Right forelimb (tissue), 1 donor: Measurements from ENCODE around the gene TMEM40.
"Not testable (repeated sequence)": the region's sequence is repeated elsewhere in the genome, so short reads cannot be mapped to it uniquely, and the experiment has no call there.

Experiments used
- DNase-seq: peaks from one replicate; pipeline ENCODE4 v3.0.0-alpha.2; 2018

Gene TMEM40

GRCh38 chr3:12710062-12710461 is 49.0 kb downstream of the TMEM40 start:
- no peak for DNase-seq

- DNase-seq, result no peak
Measured at GRCh38 chr3:12709334-12709733, 49.7 kb downstream of the TMEM40 start.

GRCh38 chr3:12708584-12709192 is 50.4 kb downstream of the TMEM40 start:
- DNase-seq, result no peak

GRCh38 chr3:12707449-12707848 is 51.6 kb downstream of the TMEM40 start:
- no peak for DNase-seq

- DNase-seq, result no peak
Measured at GRCh38 chr3:12706504-12707253, 52.4 kb downstream of the TMEM40 start.

GRCh38 chr3:12705981-12706380 is 53.1 kb downstream of the TMEM40 start:
- no peak for DNase-seq

- DNase-seq, result no peak
Measured at GRCh38 chr3:12705374-12705926, 53.6 kb downstream of the TMEM40 start.

GRCh38 chr3:12702501-12702900 is 56.6 kb downstream of the TMEM40 start:
- no peak for DNase-seq

- not testable (repeated sequence) for DNase-seq
Measured at GRCh38 chr3:12701601-12702000, 57.5 kb downstream of the TMEM40 start.

GRCh38 chr3:12700800-12701199 is 58.3 kb downstream of the TMEM40 start:
- no peak for DNase-seq

GRCh38 chr3:12695916-12696315 is 63.1 kb downstream of the TMEM40 start:
- DNase-seq, result no peak

- no peak for DNase-seq
Measured at GRCh38 chr3:12695112-12695511, 63.9 kb downstream of the TMEM40 start.

- no peak for DNase-seq
Measured at GRCh38 chr3:12692444-12692843, 66.6 kb downstream of the TMEM40 start.

- DNase-seq, result no peak
Measured at GRCh38 chr3:12689997-12690711, 68.9 kb downstream of the TMEM40 start.

- no peak for DNase-seq
Measured at GRCh38 chr3:12687948-12688347, 71.1 kb downstream of the TMEM40 start.

- no peak for DNase-seq
Measured at GRCh38 chr3:12686096-12686495, 73.0 kb downstream of the TMEM40 start.
